Measurements from ENCODE around the gene AKAP7. TPM values are rescaled to one million over a fixed set of nuclear protein-coding genes. Genes with fewer than 3 reads are reported as not detected.
A peak's percentile ranks its signal among the peaks of the same experiment; 100 is the strongest.

The AKAP7 gene
- polyA plus RNA-seq, 2 of the 4 experiments (the other 2 are of a cell fraction): 2.5 to 3.7 TPM

GRCh38 chr6:131231891-131232290, 96.6 kb downstream of the AKAP7 start:
- POLR2A ChIA-PET: no interaction called here

DNA sequence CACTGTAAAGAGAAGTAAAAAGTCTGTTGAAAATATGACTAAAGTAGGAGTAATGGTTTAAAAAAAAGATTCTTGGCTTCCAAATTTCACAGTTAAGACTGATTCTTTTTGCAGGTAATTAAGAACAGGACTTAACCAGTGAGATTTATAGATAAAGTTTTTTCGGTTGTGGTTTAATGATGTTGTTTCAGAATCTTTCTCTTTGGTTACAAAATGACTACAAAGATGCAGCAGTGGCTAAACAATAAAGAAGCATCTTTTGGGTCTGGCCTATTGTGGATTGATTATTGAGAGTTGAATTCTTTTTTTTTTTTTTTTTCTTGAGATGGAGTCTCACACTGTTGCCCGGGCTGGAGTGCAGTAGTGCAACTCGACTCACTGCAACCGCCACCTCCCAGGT, 109.7 kb downstream of the AKAP7 start:
- FAIRE-seq (no peak), ATAC-seq (no peak), DNase-seq (ENCODE audit: low read depth in 1 of 2, low spot score in 1 of 2) (no peak)
- TF ChIP-seq CTCF (IDR thresholded peaks at IDR 0.05) (no peak), KDM1A (IDR thresholded peaks at IDR 0.05; ENCODE audit: low read depth) (no peak), RARB (CRISPR knock-in tag; IDR thresholded peaks at IDR 0.05) (no peak), ZC3H11A (IDR thresholded peaks at IDR 0.05) (no peak), JUNB (IDR thresholded peaks at IDR 0.05) (no peak), ZSCAN20 (CRISPR knock-in tag; IDR thresholded peaks at IDR 0.05) (no peak), SMC3 (IDR thresholded peaks at IDR 0.05) (no peak), FOXS1 (CRISPR knock-in tag; IDR thresholded peaks at IDR 0.05) (no peak)
- TF ChIP-seq, protein P1, sequence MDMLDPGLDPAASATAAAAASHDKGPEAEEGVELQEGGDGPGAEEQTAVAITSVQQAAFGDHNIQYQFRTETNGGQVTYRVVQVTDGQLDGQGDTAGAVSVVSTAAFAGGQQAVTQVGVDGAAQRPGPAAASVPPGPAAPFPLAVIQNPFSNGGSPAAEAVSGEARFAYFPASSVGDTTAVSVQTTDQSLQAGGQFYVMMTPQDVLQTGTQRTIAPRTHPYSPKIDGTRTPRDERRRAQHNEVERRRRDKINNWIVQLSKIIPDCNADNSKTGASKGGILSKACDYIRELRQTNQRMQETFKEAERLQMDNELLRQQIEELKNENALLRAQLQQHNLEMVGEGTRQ (IDR thresholded peaks at IDR 0.05): no peak
- Histone ChIP-seq H3K27ac (no peak overlapping the region), H3K4me3 (no peak overlapping the region), H3K4me2 (no peak overlapping the region), H3K4me1 (no peaks in the 10 kb centered on the region), H3K9me3 (no peaks in the 10 kb centered on the region)
- POLR2A ChIA-PET: no interaction called here
- 90% methylated on average over 4 of the region's 4 CpGs for WGBS (ENCODE audit: missing lambda C conversion rate)
- CTCF ChIA-PET: no interaction called here

More at GRCh38 chr6:131231891-131232290, 96.6 kb downstream of the AKAP7 start:
- 74% methylated on average over 5 of the region's 5 CpGs for WGBS (ENCODE audit: missing lambda C conversion rate)
- TF ChIP-seq PHF8 (IDR thresholded peaks at IDR 0.05; ENCODE audit: borderline replicate concordance, low read depth) (no peak), HOXA7 (CRISPR knock-in tag; IDR thresholded peaks at IDR 0.05) (no peak), ZFP36 (IDR thresholded peaks at IDR 0.05; ENCODE audit: borderline replicate concordance, partially characterized antibody) (no peak), MAX (IDR thresholded peaks at IDR 0.05) (no peak), NPAS2 (CRISPR knock-in tag; IDR thresholded peaks at IDR 0.05; ENCODE audit: borderline replicate concordance) (no peak), NFE2L2 (conservative IDR thresholded peaks at IDR 0.05; ENCODE audit: low read length) (no peak), CHD4 (IDR thresholded peaks at IDR 0.05; ENCODE audit: borderline replicate concordance) (no peak)
- H3K4me2 ChIP-seq: no peak overlapping the region
- no peak overlapping the region for H3K4me3 ChIP-seq
- FAIRE-seq (no peak), DNase-seq (ENCODE audit: low read depth in 1 of 2, low spot score in 1 of 2) (no peak), ATAC-seq (no peak)
- CTCF ChIA-PET: no interaction called here
- no peaks in the 10 kb centered on the region for H3K9me3 ChIP-seq
- H3K27ac ChIP-seq: no peak overlapping the region
- H3K4me1 ChIP-seq: peaks cover 11% of the 10 kb centered on the region; the same call in 2 of the 3 replicates

GRCh38 chr6:131250122-131250521, 114.9 kb downstream of the AKAP7 start:
- H3K4me2 ChIP-seq: no peak overlapping the region
- ChIA-PET POLR2A (no interaction called here), CTCF (no interaction called here)
- no peak overlapping the region for H3K4me3 ChIP-seq
- WGBS (ENCODE audit: missing lambda C conversion rate): 69% methylated on average over 8 of the region's 9 CpGs
- H3K27ac ChIP-seq: no peak overlapping the region
- no peak for FAIRE-seq
- no peak for TF ChIP-seq CEBPB (IDR thresholded peaks at IDR 0.05)
- TF ChIP-seq ZFP36 (IDR thresholded peaks at IDR 0.05; ENCODE audit: borderline replicate concordance, partially characterized antibody): no peak
- no peak for TF ChIP-seq MAFK (IDR thresholded peaks at IDR 0.05; ENCODE audit: partially characterized antibody)
- TF ChIP-seq HEYL (CRISPR knock-in tag; IDR thresholded peaks at IDR 0.05): no peak
- TF ChIP-seq FOXS1 (CRISPR knock-in tag; IDR thresholded peaks at IDR 0.05): no peak
- TF ChIP-seq PHF8 (IDR thresholded peaks at IDR 0.05; ENCODE audit: borderline replicate concordance, low read depth): no peak
- no peaks in the 10 kb centered on the region for H3K4me1 ChIP-seq
- ATAC-seq: peak in 1 of 2 experiments; percentile 23; a peak in 1 of 6 replicates
- DNase-seq (ENCODE audit: low read depth in 1 of 2, low spot score in 1 of 2): no peak
- H3K9me3 ChIP-seq: no peaks in the 10 kb centered on the region

- DNase-seq (ENCODE audit: low read depth in 1 of 2, low spot score in 1 of 2): no peak
- Histone ChIP-seq H3K27ac (no peak overlapping the region), H3K9me3 (no peaks in the 10 kb centered on the region), H3K4me3 (no peak overlapping the region), H3K4me2 (no peak overlapping the region), H3K4me1 (no peaks in the 10 kb centered on the region)
- CTCF ChIA-PET: no interaction called here
- no peak for ATAC-seq
- 77% methylated on average over 3 of the region's 3 CpGs for WGBS (ENCODE audit: missing lambda C conversion rate)
- no peak for FAIRE-seq
- POLR2A ChIA-PET: no interaction called here
- TF ChIP-seq JUN (IDR thresholded peaks at IDR 0.05): no peak
- no peak for TF ChIP-seq HEYL (CRISPR knock-in tag; IDR thresholded peaks at IDR 0.05)
- no peak for TF ChIP-seq MAFK (IDR thresholded peaks at IDR 0.05; ENCODE audit: partially characterized antibody)
- TF ChIP-seq CBX8 (IDR thresholded peaks at IDR 0.05): no peak
- TF ChIP-seq CBX2 (IDR thresholded peaks at IDR 0.05; ENCODE audit: borderline replicate concordance, low read depth): no peak
- no peak for TF ChIP-seq MYC (IDR thresholded peaks at IDR 0.05; ENCODE audit: borderline replicate concordance, low read length)
- no peak for TF ChIP-seq ZNF302 (CRISPR knock-in tag; IDR thresholded peaks at IDR 0.05)
- TF ChIP-seq, protein P2, sequence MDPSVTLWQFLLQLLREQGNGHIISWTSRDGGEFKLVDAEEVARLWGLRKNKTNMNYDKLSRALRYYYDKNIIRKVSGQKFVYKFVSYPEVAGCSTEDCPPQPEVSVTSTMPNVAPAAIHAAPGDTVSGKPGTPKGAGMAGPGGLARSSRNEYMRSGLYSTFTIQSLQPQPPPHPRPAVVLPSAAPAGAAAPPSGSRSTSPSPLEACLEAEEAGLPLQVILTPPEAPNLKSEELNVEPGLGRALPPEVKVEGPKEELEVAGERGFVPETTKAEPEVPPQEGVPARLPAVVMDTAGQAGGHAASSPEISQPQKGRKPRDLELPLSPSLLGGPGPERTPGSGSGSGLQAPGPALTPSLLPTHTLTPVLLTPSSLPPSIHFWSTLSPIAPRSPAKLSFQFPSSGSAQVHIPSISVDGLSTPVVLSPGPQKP (IDR thresholded peaks at IDR 0.05; ENCODE audit: low read depth, low read length): no peak
- TF ChIP-seq BCL3 (IDR thresholded peaks at IDR 0.05): no peak
- TF ChIP-seq HOXA7 (CRISPR knock-in tag; IDR thresholded peaks at IDR 0.05): no peak
- no peak for TF ChIP-seq CEBPB (IDR thresholded peaks at IDR 0.05)
- TF ChIP-seq EHMT2 (IDR thresholded peaks at IDR 0.05; ENCODE audit: low read depth): no peak
- TF ChIP-seq HOXB5 (CRISPR knock-in tag; IDR thresholded peaks at IDR 0.05): no peak
- no peak for TF ChIP-seq ZFP36 (IDR thresholded peaks at IDR 0.05; ENCODE audit: borderline replicate concordance, partially characterized antibody)
These were observed 115.7 kb downstream of the AKAP7 start for GRCh38 chr6:131250936-131251335.
